ENCODE data around the gene DNAJC24.

Gene DNAJC24

GRCh38 chr11:31480930-31481329 lies 111.3 kb downstream of the DNAJC24 start:
- no peak for DNase-seq (ENCODE audit: extremely low read depth in 1 of 2, low read depth in 1 of 2)

All from activated CD8-positive, alpha-beta memory T cell treated with anti-CD3 and anti-CD28 coated beads for 1 hour (primary cell).